Prostate gland (tissue), 2 donors: Measurements from ENCODE around the gene GLTP. TPM values are rescaled to one million over a fixed set of nuclear protein-coding genes. Genes with fewer than 3 reads are reported as not detected.

Experiments
- DNase-seq: peaks from one replicate; pipeline ENCODE4 v3.0.0-alpha.2; 2019; ENCODE audit warnings: low spot score
- H3K27ac ChIP-seq, 2 donors: fragments of 200-600 bp; sonication (generic); 2 replicates each; pipeline ENCODE4 v1.5.1; 2017 to 2019
- H3K27me3 ChIP-seq: fragments of 200-600 bp; sonication (generic); replicated peaks from 2 replicates; pipeline ENCODE4 v1.5.1; 2019; ENCODE audit not compliant: insufficient read depth
- H3K36me3 ChIP-seq, 2 donors: fragments of 200-600 bp; sonication (generic); 1 replicate in 1 of 2; 2 replicates in 1 of 2; pipeline versions ENCODE4 v1.5.1 to v1.8.1; 2017 to 2019
- H3K4me1 ChIP-seq: fragments of 200-600 bp; sonication (generic); replicated peaks from 2 replicates; pipeline ENCODE4 v1.5.1; 2019
- H3K4me3 ChIP-seq, 2 donors: fragments of 200-600 bp; sonication (generic); 2 replicates each; pipeline ENCODE4 v1.5.1; 2017 to 2019
- H3K9me3 ChIP-seq: fragments of 200-600 bp; sonication (generic); 2 replicates; pipeline ENCODE4 v1.5.1; 2017
- POLR2A ChIP-seq: fragments of 450-650 bp; IDR thresholded peaks from one replicate; pipeline ENCODE4 v1.6.1; 2016; ENCODE audit warnings: antibody characterized with exemption, mild to moderate bottlenecking
- POLR2AphosphoS5 ChIP-seq: sonication (generic); formaldehyde crosslinking; IDR thresholded peaks from one replicate; pipeline ENCODE4 v1.6.1; 2017; ENCODE audit warnings: antibody characterized with exemption
- WGBS: methylation state at CpG from one replicate; pipeline ENCODE4 v1.1.5; 2018; 5-methylcytosine and 5-hydroxymethylcytosine counted together
- intact Hi-C: fragments of 100-400 bp; cut with DNase I; formaldehyde crosslinking; loops from one replicate; pipeline ENCODE4 v1.14.2; 2022
- total RNA-seq, 2 donors: library from RNA; depleted of rRNA; stranded (reverse); fragments of >200 nt; gene quantifications; one replicate each; pipeline ENCODE4 v1.1.0, GENCODE V29; 2016
- TF ChIP-seq, protein P1 (sequence below), 4 experiments: fragments of 200-600 bp in 2 of 4; fragments of 450-650 bp in 2 of 4; sonication (generic) in 2 of 4; IDR thresholded peaks; 1 replicate in 3 of 4; 2 replicates in 1 of 4; pipeline ENCODE4 v1.5.1; 2016 to 2019; ENCODE audit warnings: antibody characterized with exemption in 4 of 4, mild to moderate bottlenecking in 2 of 4, moderate library complexity in 2 of 4

GLTP gene
- total RNA-seq, 2 donors from 2014 or later = 67.2 to 87.1 TPM

DNA sequence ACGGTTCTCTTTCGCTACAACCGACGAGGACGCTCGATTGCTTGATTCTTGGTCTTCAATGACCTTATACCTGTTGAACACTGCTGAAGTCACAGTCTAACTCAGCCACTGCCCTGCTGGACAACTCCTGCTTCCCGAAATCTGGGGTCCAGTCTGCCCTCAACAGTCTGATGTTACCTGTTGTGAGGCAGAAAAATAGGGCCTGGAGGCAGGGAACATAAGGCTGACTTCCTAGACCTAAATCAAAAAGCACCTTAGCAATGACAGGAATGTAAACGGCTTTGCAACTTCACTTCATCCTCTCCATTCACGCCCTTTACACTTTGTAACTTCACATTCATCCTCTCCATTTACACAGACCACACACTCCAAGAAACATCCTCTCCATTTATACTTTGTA, 597 bp upstream of the GLTP start:
- H3K9me3 ChIP-seq = no peaks in the 10 kb centered on the region
- TF ChIP-seq, protein P1, sequence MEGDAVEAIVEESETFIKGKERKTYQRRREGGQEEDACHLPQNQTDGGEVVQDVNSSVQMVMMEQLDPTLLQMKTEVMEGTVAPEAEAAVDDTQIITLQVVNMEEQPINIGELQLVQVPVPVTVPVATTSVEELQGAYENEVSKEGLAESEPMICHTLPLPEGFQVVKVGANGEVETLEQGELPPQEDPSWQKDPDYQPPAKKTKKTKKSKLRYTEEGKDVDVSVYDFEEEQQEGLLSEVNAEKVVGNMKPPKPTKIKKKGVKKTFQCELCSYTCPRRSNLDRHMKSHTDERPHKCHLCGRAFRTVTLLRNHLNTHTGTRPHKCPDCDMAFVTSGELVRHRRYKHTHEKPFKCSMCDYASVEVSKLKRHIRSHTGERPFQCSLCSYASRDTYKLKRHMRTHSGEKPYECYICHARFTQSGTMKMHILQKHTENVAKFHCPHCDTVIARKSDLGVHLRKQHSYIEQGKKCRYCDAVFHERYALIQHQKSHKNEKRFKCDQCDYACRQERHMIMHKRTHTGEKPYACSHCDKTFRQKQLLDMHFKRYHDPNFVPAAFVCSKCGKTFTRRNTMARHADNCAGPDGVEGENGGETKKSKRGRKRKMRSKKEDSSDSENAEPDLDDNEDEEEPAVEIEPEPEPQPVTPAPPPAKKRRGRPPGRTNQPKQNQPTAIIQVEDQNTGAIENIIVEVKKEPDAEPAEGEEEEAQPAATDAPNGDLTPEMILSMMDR (IDR thresholded peaks at IDR 0.05) = no peak
- TF ChIP-seq POLR2AphosphoS5 = no peak
- no peak for TF ChIP-seq POLR2A
- H3K36me3 ChIP-seq = no peaks in the 10 kb centered on the region
- DNase-seq = no peak
- whole genome bisulfite sequencing = 10% methylated on average over 9 of the region's 9 CpGs
- H3K4me1 ChIP-seq = peaks cover 8% of the 10 kb centered on the region
- H3K4me3 ChIP-seq = peak overlapping the region; percentile 68 to 78
- peak overlapping the region; percentile 43 to 65 for H3K27ac ChIP-seq
- intact Hi-C loops = loop anchor here (2.0 kb wide), 1 partner anchor 76 kb away; no protein-coding TSS in a partner anchor
- H3K27me3 ChIP-seq = no peaks in the 10 kb centered on the region

DNA sequence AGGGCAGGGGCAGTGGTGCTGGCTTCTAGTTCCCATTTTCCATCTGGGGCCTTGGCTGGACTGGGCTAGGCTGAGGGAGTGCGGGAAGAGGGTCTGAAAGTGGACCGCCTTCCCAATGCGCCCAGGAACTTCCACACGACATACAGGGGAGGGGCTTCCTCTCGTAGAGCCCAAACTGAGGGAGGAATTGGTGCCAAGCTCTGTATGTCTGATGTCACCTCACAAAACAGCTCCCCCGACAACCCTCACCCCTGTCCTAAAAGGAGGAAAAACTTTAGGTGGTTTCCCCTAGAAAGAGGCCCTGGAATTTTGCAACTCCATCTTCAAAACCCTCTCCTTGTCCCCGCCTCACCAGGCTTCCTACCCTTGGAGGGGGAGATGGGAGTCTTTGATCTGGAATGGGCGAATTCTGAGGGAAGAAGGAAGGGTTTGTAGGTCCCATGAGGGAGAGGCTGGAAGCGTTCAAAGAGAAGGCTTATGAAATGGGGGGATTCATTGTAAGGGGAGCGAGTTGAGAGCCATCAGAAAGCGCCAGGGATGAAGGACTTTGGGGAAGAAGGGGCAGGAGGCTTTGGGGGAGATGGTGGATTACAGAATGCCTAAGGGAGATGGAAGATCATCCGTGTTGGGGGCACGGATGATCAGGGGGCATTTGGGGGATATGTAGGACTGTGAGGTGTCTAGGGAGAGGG, 844 bp downstream of the GLTP start:
- Histone ChIP-seq H3K4me1 (peaks cover 10% of the 10 kb centered on the region), H3K4me3 (peak overlapping the region; percentile 68 to 78), H3K27me3 (no peaks in the 10 kb centered on the region), H3K9me3 (no peaks in the 10 kb centered on the region), H3K36me3 (no peaks in the 10 kb centered on the region), H3K27ac (peak overlapping the region; percentile 82 to 83)
- peak; percentile 31 for DNase-seq
- intact Hi-C loops = loop anchor here (2.0 kb wide), 1 partner anchor 75 kb away; no protein-coding TSS in a partner anchor
- TF ChIP-seq, protein P1 (IDR thresholded peaks at IDR 0.05) = no peak
- peak; percentile 6 for TF ChIP-seq POLR2A
- WGBS = 3% methylated on average over 13 of the region's 13 CpGs

DNA sequence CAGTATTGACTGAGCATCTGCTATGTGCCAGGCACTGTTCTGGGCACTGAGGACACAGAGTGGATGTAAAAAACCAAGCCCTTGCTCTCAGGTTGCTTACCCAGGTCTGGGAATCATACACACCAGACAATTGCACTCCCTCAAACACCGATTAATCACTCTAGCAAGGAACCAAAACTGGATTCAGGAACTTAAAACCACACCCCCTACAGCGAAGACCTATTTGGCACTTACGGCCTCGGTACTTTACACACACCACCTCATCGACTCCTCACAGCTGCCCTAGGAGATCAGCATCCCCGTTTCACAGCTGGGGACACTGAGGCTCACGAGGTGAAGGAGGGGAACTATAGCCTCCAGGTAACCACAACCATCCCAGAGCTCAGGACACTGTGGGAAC, 1.6 kb downstream of the GLTP start:
- Histone ChIP-seq H3K27me3 (no peaks in the 10 kb centered on the region), H3K4me3 (peak overlapping the region; percentile 68 to 78), H3K4me1 (peaks cover 10% of the 10 kb centered on the region), H3K27ac (peak overlapping the region; percentile 82 to 83), H3K9me3 (no peaks in the 10 kb centered on the region), H3K36me3 (no peaks in the 10 kb centered on the region)
- DNase-seq = no peak
- intact Hi-C loops = no loop called here
- TF ChIP-seq POLR2AphosphoS5 = no peak
- peak; percentile 45 for TF ChIP-seq POLR2A
- TF ChIP-seq, protein P1 (IDR thresholded peaks at IDR 0.05) = no peak
- WGBS = 32% methylated on average over 7 of the region's 7 CpGs

DNA sequence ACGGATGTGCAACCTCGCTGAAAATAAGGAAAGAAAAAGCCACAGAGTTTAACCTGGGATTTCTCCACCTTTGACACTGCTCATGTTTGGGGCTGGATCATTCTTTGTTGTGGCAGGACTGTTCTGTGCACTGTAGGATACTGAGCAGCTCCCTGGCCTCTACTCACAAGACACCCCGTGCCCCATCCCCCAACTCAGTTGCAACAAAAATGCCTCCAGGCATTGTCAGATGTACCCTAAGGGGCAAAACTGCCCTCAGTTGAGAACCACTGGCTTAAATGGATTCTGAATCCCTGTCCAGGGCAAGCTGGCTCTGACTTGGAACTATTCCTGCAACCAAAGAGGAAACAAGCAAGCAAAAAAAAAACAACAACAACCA, 2.1 kb downstream of the GLTP start:
- DNase-seq = no peak
- Histone ChIP-seq H3K27ac (no peak overlapping the region), H3K9me3 (no peaks in the 10 kb centered on the region), H3K4me3 (no peak overlapping the region), H3K4me1 (peaks cover 10% of the 10 kb centered on the region), H3K36me3 (no peaks in the 10 kb centered on the region), H3K27me3 (no peaks in the 10 kb centered on the region)
- intact Hi-C loops = no loop called here
- WGBS = 61% methylated on average over 3 of the region's 3 CpGs
- TF ChIP-seq POLR2AphosphoS5 = no peak
- TF ChIP-seq, protein P1 (IDR thresholded peaks at IDR 0.05) = no peak
- TF ChIP-seq POLR2A = no peak
